Measurements from ENCODE around the gene FBXO28.

The FBXO28 gene

GRCh38 chr1:224080115-224080774 is 33.7 kb upstream of the FBXO28 start:
- no peaks in the 10 kb centered on the region for H3K4me1 ChIP-seq
- no peaks in the 10 kb centered on the region for H3K36me3 ChIP-seq
- no peak overlapping the region for H3K9ac ChIP-seq
- no peak overlapping the region for H3K4me3 ChIP-seq
- TF ChIP-seq Cebpa-rat (IDR thresholded peaks at IDR 0.05), result no peak
- H3K4me2 ChIP-seq, result no peak overlapping the region
- H4K20me1 ChIP-seq, result no peaks in the 10 kb centered on the region
- no peaks in the 10 kb centered on the region for H3K9me3 ChIP-seq (replicated peaks in 1 of 11)
- H3K27me3 ChIP-seq, result no peaks in the 10 kb centered on the region
- H3K27ac ChIP-seq, result no peak overlapping the region

GRCh38 chr1:224081604-224082003 is 32.3 kb upstream of the FBXO28 start:
- Histone ChIP-seq H3K27ac (no peak overlapping the region), H3K9ac (no peak overlapping the region), H3K4me2 (no peak overlapping the region), H3K9me3 (replicated peaks in 1 of 11) (no peaks in the 10 kb centered on the region), H3K36me3 (no peaks in the 10 kb centered on the region), H3K27me3 (no peaks in the 10 kb centered on the region), H3K4me3 (no peak overlapping the region), H3K4me1 (no peaks in the 10 kb centered on the region), H4K20me1 (no peaks in the 10 kb centered on the region)
- no peak for TF ChIP-seq Cebpa-rat (IDR thresholded peaks at IDR 0.05)

- no peaks in the 10 kb centered on the region for H3K36me3 ChIP-seq
- no peaks in the 10 kb centered on the region for H4K20me1 ChIP-seq
- no peak overlapping the region for H3K4me2 ChIP-seq
- H3K4me3 ChIP-seq, result no peak overlapping the region
- H3K9ac ChIP-seq, result no peak overlapping the region
- H3K27me3 ChIP-seq, result no peaks in the 10 kb centered on the region
- no peak for TF ChIP-seq Cebpa-rat (IDR thresholded peaks at IDR 0.05)
- no peaks in the 10 kb centered on the region for H3K9me3 ChIP-seq (replicated peaks in 1 of 11)
- H3K4me1 ChIP-seq, result no peaks in the 10 kb centered on the region
- H3K27ac ChIP-seq, result no peak overlapping the region
Observed at GRCh38 chr1:224082146-224082545, 31.8 kb upstream of the FBXO28 start.

- Histone ChIP-seq H3K4me3 (no peak overlapping the region), H3K27me3 (no peaks in the 10 kb centered on the region)
- TF ChIP-seq Cebpa-rat (IDR thresholded peaks at IDR 0.05), result peak in 2 of 11 experiments; percentile 17 to 36; a peak in 1 of 22 replicates
Observed at GRCh38 chr1:224084867-224085266, 29.0 kb upstream of the FBXO28 start.

GRCh38 chr1:224085421-224086108 is 28.3 kb upstream of the FBXO28 start:
- H3K9ac ChIP-seq, result no peak overlapping the region
- H3K4me2 ChIP-seq, result no peak overlapping the region
- H3K27ac ChIP-seq, result no peak overlapping the region
- no peak for TF ChIP-seq Cebpa-rat (IDR thresholded peaks at IDR 0.05)
- no peaks in the 10 kb centered on the region for H3K4me1 ChIP-seq
- no peaks in the 10 kb centered on the region for H4K20me1 ChIP-seq
- no peak overlapping the region for H3K4me3 ChIP-seq
- no peaks in the 10 kb centered on the region for H3K36me3 ChIP-seq
- H3K27me3 ChIP-seq, result no peaks in the 10 kb centered on the region
- H3K9me3 ChIP-seq (replicated peaks in 1 of 11), result no peaks in the 10 kb centered on the region

More at GRCh38 chr1:224084867-224085266, 29.0 kb upstream of the FBXO28 start:
- Histone ChIP-seq H4K20me1 (no peaks in the 10 kb centered on the region), H3K9ac (no peak overlapping the region), H3K36me3 (no peaks in the 10 kb centered on the region), H3K4me1 (no peaks in the 10 kb centered on the region), H3K4me2 (no peak overlapping the region), H3K9me3 (replicated peaks in 1 of 11) (no peaks in the 10 kb centered on the region), H3K27ac (no peak overlapping the region)

GRCh38 chr1:224087286-224087794 is 26.6 kb upstream of the FBXO28 start:
- no peak overlapping the region for H3K4me3 ChIP-seq
- no peaks in the 10 kb centered on the region for H3K9me3 ChIP-seq (replicated peaks in 1 of 11)
- no peak overlapping the region for H3K9ac ChIP-seq
- no peaks in the 10 kb centered on the region for H3K36me3 ChIP-seq
- H3K27me3 ChIP-seq, result no peaks in the 10 kb centered on the region
- H3K27ac ChIP-seq, result no peak overlapping the region
- H3K4me2 ChIP-seq, result no peak overlapping the region
- no peaks in the 10 kb centered on the region for H4K20me1 ChIP-seq
- H3K4me1 ChIP-seq, result no peaks in the 10 kb centered on the region
- TF ChIP-seq Cebpa-rat (IDR thresholded peaks at IDR 0.05), result no peak

- Histone ChIP-seq H3K4me2 (no peak overlapping the region), H3K4me3 (no peak overlapping the region), H3K4me1 (no peaks in the 10 kb centered on the region), H3K27me3 (no peaks in the 10 kb centered on the region), H3K9me3 (replicated peaks in 1 of 11) (no peaks in the 10 kb centered on the region), H4K20me1 (no peaks in the 10 kb centered on the region), H3K36me3 (no peaks in the 10 kb centered on the region), H3K9ac (no peak overlapping the region), H3K27ac (no peak overlapping the region)
- no peak for TF ChIP-seq Cebpa-rat (IDR thresholded peaks at IDR 0.05)
Observed at GRCh38 chr1:224089583-224089982, 24.3 kb upstream of the FBXO28 start.

GRCh38 chr1:224090116-224090515 is 23.8 kb upstream of the FBXO28 start:
- Histone ChIP-seq H4K20me1 (no peaks in the 10 kb centered on the region), H3K9me3 (replicated peaks in 1 of 11) (no peaks in the 10 kb centered on the region), H3K4me1 (no peaks in the 10 kb centered on the region), H3K9ac (no peak overlapping the region), H3K27ac (no peak overlapping the region), H3K4me3 (no peak overlapping the region), H3K27me3 (no peaks in the 10 kb centered on the region), H3K36me3 (no peaks in the 10 kb centered on the region), H3K4me2 (no peak overlapping the region)
- no peak for TF ChIP-seq Cebpa-rat (IDR thresholded peaks at IDR 0.05)

GRCh38 chr1:224092111-224092510 is 21.8 kb upstream of the FBXO28 start:
- H3K36me3 ChIP-seq, result no peaks in the 10 kb centered on the region
- no peaks in the 10 kb centered on the region for H3K9me3 ChIP-seq (replicated peaks in 1 of 11)
- H3K4me2 ChIP-seq, result no peak overlapping the region
- H4K20me1 ChIP-seq, result no peaks in the 10 kb centered on the region
- no peak for TF ChIP-seq Cebpa-rat (IDR thresholded peaks at IDR 0.05)
- H3K4me1 ChIP-seq, result no peaks in the 10 kb centered on the region
- H3K27me3 ChIP-seq, result no peaks in the 10 kb centered on the region
- no peak overlapping the region for H3K4me3 ChIP-seq
- no peak overlapping the region for H3K9ac ChIP-seq
- no peak overlapping the region for H3K27ac ChIP-seq

GRCh38 chr1:224092601-224093000 is 21.3 kb upstream of the FBXO28 start:
- Histone ChIP-seq H3K9me3 (replicated peaks in 1 of 11) (no peaks in the 10 kb centered on the region), H3K4me2 (no peak overlapping the region), H3K36me3 (no peaks in the 10 kb centered on the region), H3K27ac (no peak overlapping the region), H3K4me1 (no peaks in the 10 kb centered on the region), H3K4me3 (no peak overlapping the region), H3K9ac (no peak overlapping the region), H3K27me3 (no peaks in the 10 kb centered on the region), H4K20me1 (no peaks in the 10 kb centered on the region)
- TF ChIP-seq Cebpa-rat (IDR thresholded peaks at IDR 0.05), result no peak

Measured in BLaER1 treated with 17β-estradiol and CSF1 and Interleukin-3, amounts not matched to agents 10 nM and 100 nM (cell line).